ENCODE measurements around the gene SMARCA2. TPM values are rescaled to one million over a fixed set of nuclear protein-coding genes. Genes with fewer than 3 reads are reported as not detected.

Gene SMARCA2
- polyA plus RNA-seq, 1 donor from 2014 or later: 150 TPM

GRCh38 chr9:2134391-2134790 is 119.2 kb downstream of the SMARCA2 start:
- Histone ChIP-seq H3K27me3 (ENCODE audit: insufficient read depth, low read depth, low read length) (no peaks in the 10 kb centered on the region), H3K36me3 (ENCODE audit: insufficient read depth, low read length) (no peaks in the 10 kb centered on the region), H3K4me3 (ENCODE audit: low read length) (no peak overlapping the region), H3K4me2 (ENCODE audit: low read length) (no peak overlapping the region), H2AFZ (ENCODE audit: low read depth, low read length) (no peak overlapping the region), H3K27ac (ENCODE audit: low read length) (no peak overlapping the region), H4K20me1 (ENCODE audit: insufficient read depth) (no peaks in the 10 kb centered on the region), H3K9ac (ENCODE audit: low read length) (no peak overlapping the region), H3K9me3 (ENCODE audit: low read length) (no peaks in the 10 kb centered on the region), H3K79me2 (replicated peaks; ENCODE audit: insufficient read depth, low read length) (no peaks in the 10 kb centered on the region), H3F3A (ENCODE audit: insufficient read depth, low read length, poor library complexity, severe bottlenecking) (no peaks in the 10 kb centered on the region), H3K9me2 (ENCODE audit: insufficient read depth, low read length) (no peaks in the 10 kb centered on the region)
- TF ChIP-seq, protein P1, sequence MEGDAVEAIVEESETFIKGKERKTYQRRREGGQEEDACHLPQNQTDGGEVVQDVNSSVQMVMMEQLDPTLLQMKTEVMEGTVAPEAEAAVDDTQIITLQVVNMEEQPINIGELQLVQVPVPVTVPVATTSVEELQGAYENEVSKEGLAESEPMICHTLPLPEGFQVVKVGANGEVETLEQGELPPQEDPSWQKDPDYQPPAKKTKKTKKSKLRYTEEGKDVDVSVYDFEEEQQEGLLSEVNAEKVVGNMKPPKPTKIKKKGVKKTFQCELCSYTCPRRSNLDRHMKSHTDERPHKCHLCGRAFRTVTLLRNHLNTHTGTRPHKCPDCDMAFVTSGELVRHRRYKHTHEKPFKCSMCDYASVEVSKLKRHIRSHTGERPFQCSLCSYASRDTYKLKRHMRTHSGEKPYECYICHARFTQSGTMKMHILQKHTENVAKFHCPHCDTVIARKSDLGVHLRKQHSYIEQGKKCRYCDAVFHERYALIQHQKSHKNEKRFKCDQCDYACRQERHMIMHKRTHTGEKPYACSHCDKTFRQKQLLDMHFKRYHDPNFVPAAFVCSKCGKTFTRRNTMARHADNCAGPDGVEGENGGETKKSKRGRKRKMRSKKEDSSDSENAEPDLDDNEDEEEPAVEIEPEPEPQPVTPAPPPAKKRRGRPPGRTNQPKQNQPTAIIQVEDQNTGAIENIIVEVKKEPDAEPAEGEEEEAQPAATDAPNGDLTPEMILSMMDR (IDR thresholded peaks at IDR 0.05; ENCODE audit: poor library complexity, severe bottlenecking): no peak
- TF ChIP-seq RAD21 (conservative IDR thresholded peaks at IDR 0.05): no peak
- TF ChIP-seq POLR2AphosphoS5 (IDR thresholded peaks at IDR 0.05): no peak
- TF ChIP-seq EZH2 (IDR thresholded peaks at IDR 0.05; ENCODE audit: borderline replicate concordance, insufficient read depth, low read length, poor library complexity, severe bottlenecking): no peak
- TF ChIP-seq MXI1 (conservative IDR thresholded peaks at IDR 0.05; ENCODE audit: poor library complexity, severe bottlenecking): no peak
- TF ChIP-seq TAF1 (IDR thresholded peaks at IDR 0.05; ENCODE audit: low read depth): no peak
- no peak for TF ChIP-seq EP300 (conservative IDR thresholded peaks at IDR 0.05; ENCODE audit: poor library complexity, severe bottlenecking)
- TF ChIP-seq, protein P2, sequence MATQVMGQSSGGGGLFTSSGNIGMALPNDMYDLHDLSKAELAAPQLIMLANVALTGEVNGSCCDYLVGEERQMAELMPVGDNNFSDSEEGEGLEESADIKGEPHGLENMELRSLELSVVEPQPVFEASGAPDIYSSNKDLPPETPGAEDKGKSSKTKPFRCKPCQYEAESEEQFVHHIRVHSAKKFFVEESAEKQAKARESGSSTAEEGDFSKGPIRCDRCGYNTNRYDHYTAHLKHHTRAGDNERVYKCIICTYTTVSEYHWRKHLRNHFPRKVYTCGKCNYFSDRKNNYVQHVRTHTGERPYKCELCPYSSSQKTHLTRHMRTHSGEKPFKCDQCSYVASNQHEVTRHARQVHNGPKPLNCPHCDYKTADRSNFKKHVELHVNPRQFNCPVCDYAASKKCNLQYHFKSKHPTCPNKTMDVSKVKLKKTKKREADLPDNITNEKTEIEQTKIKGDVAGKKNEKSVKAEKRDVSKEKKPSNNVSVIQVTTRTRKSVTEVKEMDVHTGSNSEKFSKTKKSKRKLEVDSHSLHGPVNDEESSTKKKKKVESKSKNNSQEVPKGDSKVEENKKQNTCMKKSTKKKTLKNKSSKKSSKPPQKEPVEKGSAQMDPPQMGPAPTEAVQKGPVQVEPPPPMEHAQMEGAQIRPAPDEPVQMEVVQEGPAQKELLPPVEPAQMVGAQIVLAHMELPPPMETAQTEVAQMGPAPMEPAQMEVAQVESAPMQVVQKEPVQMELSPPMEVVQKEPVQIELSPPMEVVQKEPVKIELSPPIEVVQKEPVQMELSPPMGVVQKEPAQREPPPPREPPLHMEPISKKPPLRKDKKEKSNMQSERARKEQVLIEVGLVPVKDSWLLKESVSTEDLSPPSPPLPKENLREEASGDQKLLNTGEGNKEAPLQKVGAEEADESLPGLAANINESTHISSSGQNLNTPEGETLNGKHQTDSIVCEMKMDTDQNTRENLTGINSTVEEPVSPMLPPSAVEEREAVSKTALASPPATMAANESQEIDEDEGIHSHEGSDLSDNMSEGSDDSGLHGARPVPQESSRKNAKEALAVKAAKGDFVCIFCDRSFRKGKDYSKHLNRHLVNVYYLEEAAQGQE (IDR thresholded peaks at IDR 0.05; ENCODE audit: borderline replicate concordance): no peak
- no peak for TF ChIP-seq SMC3 (conservative IDR thresholded peaks at IDR 0.05; ENCODE audit: poor library complexity)

GRCh38 chr9:2138646-2139045 is 123.5 kb downstream of the SMARCA2 start:
- H3K4me2 ChIP-seq (ENCODE audit: low read length): no peak overlapping the region

More at GRCh38 chr9:2138646-2139045, 123.5 kb downstream of the SMARCA2 start:
- Histone ChIP-seq H3K36me3 (ENCODE audit: insufficient read depth, low read length) (no peaks in the 10 kb centered on the region), H3K9ac (ENCODE audit: low read length) (no peak overlapping the region), H3K4me3 (ENCODE audit: low read length) (no peak overlapping the region), H3K79me2 (replicated peaks; ENCODE audit: insufficient read depth, low read length) (no peaks in the 10 kb centered on the region), H4K20me1 (ENCODE audit: insufficient read depth) (no peaks in the 10 kb centered on the region), H3F3A (ENCODE audit: insufficient read depth, low read length, poor library complexity, severe bottlenecking) (no peaks in the 10 kb centered on the region), H3K27ac (ENCODE audit: low read length) (no peak overlapping the region), H3K9me3 (ENCODE audit: low read length) (no peaks in the 10 kb centered on the region), H3K9me2 (ENCODE audit: insufficient read depth, low read length) (no peaks in the 10 kb centered on the region), H2AFZ (ENCODE audit: low read depth, low read length) (no peak overlapping the region), H3K27me3 (ENCODE audit: insufficient read depth, low read depth, low read length) (no peaks in the 10 kb centered on the region)
- TF ChIP-seq, protein P2 (IDR thresholded peaks at IDR 0.05; ENCODE audit: borderline replicate concordance): no peak
- TF ChIP-seq RAD21 (conservative IDR thresholded peaks at IDR 0.05) (no peak), EZH2 (IDR thresholded peaks at IDR 0.05; ENCODE audit: borderline replicate concordance, insufficient read depth, low read length, poor library complexity, severe bottlenecking) (no peak), MXI1 (conservative IDR thresholded peaks at IDR 0.05; ENCODE audit: poor library complexity, severe bottlenecking) (no peak), TAF1 (IDR thresholded peaks at IDR 0.05; ENCODE audit: low read depth) (no peak), POLR2AphosphoS5 (IDR thresholded peaks at IDR 0.05) (no peak), EP300 (conservative IDR thresholded peaks at IDR 0.05; ENCODE audit: poor library complexity, severe bottlenecking) (no peak), SMC3 (conservative IDR thresholded peaks at IDR 0.05; ENCODE audit: poor library complexity) (no peak)
- TF ChIP-seq, protein P1 (IDR thresholded peaks at IDR 0.05; ENCODE audit: poor library complexity, severe bottlenecking): no peak
